GM19238 (cell line): ENCODE data around the gene RPL29.

Experiments
- DNase-seq: peaks from one replicate; pipeline ENCODE4 v3.0.0; 2011; ENCODE audit warnings: low spot score; ENCODE audit not compliant: insufficient read length

Gene RPL29

GRCh38 chr3:51983578-51984268, 12.0 kb downstream of the RPL29 start:
- no peak for DNase-seq

- peak; percentile 95 for DNase-seq
Measured at GRCh38 chr3:51982838-51983577, 12.7 kb downstream of the RPL29 start, which contains the start of gene ACY1. Gene ACY1 (plus strand): TSS chr3:51983535. CDS start chr3:51984065, 530 bp downstream.

GRCh38 chr3:51982352-51982837, 13.3 kb downstream of the RPL29 start:
- DNase-seq = peak; percentile 83

- no peak for DNase-seq
Measured at GRCh38 chr3:51980253-51980652, 15.4 kb downstream of the RPL29 start.

- no peak for DNase-seq
Measured at GRCh38 chr3:51978143-51978502, 17.6 kb downstream of the RPL29 start.

- no peak for DNase-seq
Measured at GRCh38 chr3:51977446-51978142, 18.1 kb downstream of the RPL29 start.

GRCh38 chr3:51975852-51976549, 19.7 kb downstream of the RPL29 start:
- DNase-seq = no peak

- peak; percentile 91 for DNase-seq
Measured at GRCh38 chr3:51974963-51975851, 20.5 kb downstream of the RPL29 start, which contains the start of gene ABHD14A. Gene ABHD14A (plus strand): TSS chr3:51975064. CDS start chr3:51975136, 72 bp downstream.

- DNase-seq = no peak
Measured at GRCh38 chr3:51974277-51974962, 21.3 kb downstream of the RPL29 start.

- DNase-seq = no peak
Measured at GRCh38 chr3:51971350-51971749, 24.3 kb downstream of the RPL29 start.

- no peak for DNase-seq
Measured at GRCh38 chr3:51970606-51971300, 24.9 kb downstream of the RPL29 start.

GRCh38 chr3:51969841-51970240, 25.9 kb downstream of the RPL29 start:
- DNase-seq = no peak

GRCh38 chr3:51968883-51969678, 26.6 kb downstream of the RPL29 start:
- DNase-seq = no peak

- no peak for DNase-seq
Measured at GRCh38 chr3:51968170-51968775, 27.4 kb downstream of the RPL29 start.

GRCh38 chr3:51967384-51968169, 28.1 kb downstream of the RPL29 start, which contains the start of gene PCBP4:
Gene PCBP4 (minus strand): TSS chr3:51967454. CDS start chr3:51961240, 6,214 bp downstream.
- no peak for DNase-seq

- DNase-seq = no peak
Measured at GRCh38 chr3:51966922-51967383, 28.7 kb downstream of the RPL29 start.

- no peak for DNase-seq
Measured at GRCh38 chr3:51966486-51966885, 29.2 kb downstream of the RPL29 start.
